Osteoblast (primary cell): ENCODE results near the gene DNMT3B. TPM values are rescaled to one million over a fixed set of nuclear protein-coding genes. Genes with fewer than 3 reads are reported as not detected.

Experiments used
- DNase-seq: peaks from one replicate; pipeline ENCODE4 v3.0.0; 2011; ENCODE audit warnings: low spot score, mixed read lengths; ENCODE audit not compliant: insufficient read length; ENCODE audit errors: missing footprints
- H2AFZ ChIP-seq: 2 replicates; pipeline ENCODE4 v1.6.0; 2011; ENCODE audit warnings: mild to moderate bottlenecking, low read length
- H3K27ac ChIP-seq: 2 replicates; pipeline ENCODE4 v1.5.1; 2011; ENCODE audit warnings: mild to moderate bottlenecking, low read depth, low read length, moderate library complexity
- H3K27me3 ChIP-seq: 2 replicates; pipeline ENCODE4 v1.6.0; 2012; ENCODE audit warnings: mild to moderate bottlenecking, control low read depth, inconsistent platforms, low read length, moderate library complexity; ENCODE audit not compliant: insufficient read depth
- H3K36me3 ChIP-seq: 2 replicates; pipeline ENCODE4 v1.5.1; 2011; ENCODE audit warnings: mild to moderate bottlenecking, low read length, control low read depth, moderate library complexity; ENCODE audit not compliant: insufficient read depth
- H3K4me1 ChIP-seq: 2 replicates; pipeline ENCODE4 v1.5.1; 2011; ENCODE audit warnings: mild to moderate bottlenecking, low read length, control low read depth, moderate library complexity; ENCODE audit not compliant: insufficient read depth
- H3K4me2 ChIP-seq: 2 replicates; pipeline ENCODE4 v1.6.0; 2011; ENCODE audit warnings: mild to moderate bottlenecking, low read length; ENCODE audit not compliant: insufficient read depth
- H3K4me3 ChIP-seq: fragments of 200-600 bp; sonication (generic); 3 replicates; pipeline ENCODE4 v1.5.1; 2012; ENCODE audit warnings: mild to moderate bottlenecking, low read length, inconsistent platforms; ENCODE audit not compliant: insufficient read depth
- H3K79me2 ChIP-seq: 2 replicates; pipeline ENCODE4 v1.6.0; 2012; ENCODE audit warnings: mild to moderate bottlenecking, low read length, control low read depth, inconsistent platforms; ENCODE audit not compliant: insufficient read depth
- H3K9me3 ChIP-seq: 2 replicates; pipeline ENCODE4 v1.5.1; 2011; ENCODE audit warnings: low read depth, low read length, control low read depth
- H4K20me1 ChIP-seq: 2 replicates; pipeline ENCODE4 v1.6.0; 2012; ENCODE audit warnings: mild to moderate bottlenecking, low read length, control low read depth; ENCODE audit not compliant: insufficient read depth
- total RNA-seq: library from RNA; depleted of rRNA; stranded (reverse); fragments of >200 nt; gene quantifications from 2 replicates; pipeline ENCODE4 v1.2.3, GENCODE V29; 2012
- TF ChIP-seq, protein P1 (sequence below): IDR thresholded peaks from 2 replicates; pipeline ENCODE4 v1.5.1; 2011; ENCODE audit warnings: mild to moderate bottlenecking, low read depth, low read length, moderate library complexity; ENCODE audit errors: extremely low read depth

The DNMT3B gene
- total RNA-seq, 1 donor: 2.5 TPM

DNA sequence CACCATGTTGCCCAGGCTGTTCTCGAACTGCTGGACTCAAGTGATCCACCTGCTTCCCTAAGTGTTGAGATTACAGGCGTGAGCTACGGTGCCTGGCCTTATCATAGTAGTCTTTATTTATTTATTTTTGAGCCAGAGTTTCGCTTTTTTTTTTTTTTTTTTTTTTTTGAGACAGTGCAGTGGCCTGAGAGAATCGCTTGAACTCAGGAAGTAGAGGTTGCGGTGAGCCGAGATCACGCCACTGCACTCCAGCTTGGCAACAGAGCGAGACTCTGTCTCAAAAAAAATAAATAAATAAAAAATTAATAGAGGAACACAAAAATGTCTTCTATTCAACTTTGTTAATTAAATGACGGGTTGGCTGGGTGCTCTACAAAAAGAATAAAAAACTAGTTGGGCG lies 70.5 kb downstream of the DNMT3B start:
- Histone ChIP-seq H3K36me3 (peaks cover 50% of the 10 kb centered on the region), H2AFZ (no peak overlapping the region), H3K79me2 (peaks cover 91% of the 10 kb centered on the region), H4K20me1 (peaks cover 41% of the 10 kb centered on the region), H3K27me3 (no peaks in the 10 kb centered on the region), H3K4me1 (peaks cover 28% of the 10 kb centered on the region), H3K4me2 (no peak overlapping the region), H3K9me3 (no peaks in the 10 kb centered on the region), H3K27ac (no peak overlapping the region), H3K4me3 (no peak overlapping the region)
- TF ChIP-seq, protein P1, sequence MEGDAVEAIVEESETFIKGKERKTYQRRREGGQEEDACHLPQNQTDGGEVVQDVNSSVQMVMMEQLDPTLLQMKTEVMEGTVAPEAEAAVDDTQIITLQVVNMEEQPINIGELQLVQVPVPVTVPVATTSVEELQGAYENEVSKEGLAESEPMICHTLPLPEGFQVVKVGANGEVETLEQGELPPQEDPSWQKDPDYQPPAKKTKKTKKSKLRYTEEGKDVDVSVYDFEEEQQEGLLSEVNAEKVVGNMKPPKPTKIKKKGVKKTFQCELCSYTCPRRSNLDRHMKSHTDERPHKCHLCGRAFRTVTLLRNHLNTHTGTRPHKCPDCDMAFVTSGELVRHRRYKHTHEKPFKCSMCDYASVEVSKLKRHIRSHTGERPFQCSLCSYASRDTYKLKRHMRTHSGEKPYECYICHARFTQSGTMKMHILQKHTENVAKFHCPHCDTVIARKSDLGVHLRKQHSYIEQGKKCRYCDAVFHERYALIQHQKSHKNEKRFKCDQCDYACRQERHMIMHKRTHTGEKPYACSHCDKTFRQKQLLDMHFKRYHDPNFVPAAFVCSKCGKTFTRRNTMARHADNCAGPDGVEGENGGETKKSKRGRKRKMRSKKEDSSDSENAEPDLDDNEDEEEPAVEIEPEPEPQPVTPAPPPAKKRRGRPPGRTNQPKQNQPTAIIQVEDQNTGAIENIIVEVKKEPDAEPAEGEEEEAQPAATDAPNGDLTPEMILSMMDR: no peak
- DNase-seq: no peak

- Histone ChIP-seq H3K4me3 (no peak overlapping the region), H2AFZ (no peak overlapping the region), H3K79me2 (peaks cover 89% of the 10 kb centered on the region), H3K27me3 (no peaks in the 10 kb centered on the region), H3K36me3 (peaks cover 54% of the 10 kb centered on the region), H3K9me3 (no peaks in the 10 kb centered on the region), H3K4me1 (peaks cover 5% of the 10 kb centered on the region), H4K20me1 (peaks cover 27% of the 10 kb centered on the region), H3K27ac (no peak overlapping the region), H3K4me2 (no peak overlapping the region)
- TF ChIP-seq, protein P1: no peak
- no peak for DNase-seq
Measured at GRCh38 chr20:32834972-32835371, 72.8 kb downstream of the DNMT3B start.

DNA sequence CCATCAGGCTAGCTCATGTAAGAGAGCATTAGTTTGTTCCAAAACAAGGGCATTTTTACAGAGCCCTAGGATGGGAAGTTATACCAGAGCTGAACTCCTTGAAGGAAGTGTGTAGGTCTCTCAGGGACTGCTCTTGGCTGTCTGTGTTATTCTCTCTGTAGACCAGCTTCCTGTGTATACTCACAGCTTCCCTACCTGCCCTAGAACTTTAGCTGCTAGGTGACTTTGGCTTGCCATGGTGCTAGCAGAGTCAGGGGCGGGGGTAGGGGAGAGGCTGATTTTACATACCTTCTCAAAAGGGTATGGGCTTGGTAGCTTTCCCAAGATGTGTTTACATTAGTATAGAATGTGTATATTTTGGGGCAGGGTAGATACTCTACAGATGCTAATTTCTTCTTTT lies 75.0 kb downstream of the DNMT3B start:
- Histone ChIP-seq H3K79me2 (peaks cover 84% of the 10 kb centered on the region), H3K4me3 (no peak overlapping the region), H3K9me3 (no peaks in the 10 kb centered on the region), H3K4me1 (no peaks in the 10 kb centered on the region), H4K20me1 (peaks cover 25% of the 10 kb centered on the region), H2AFZ (no peak overlapping the region), H3K27ac (no peak overlapping the region), H3K4me2 (no peak overlapping the region), H3K36me3 (peaks cover 65% of the 10 kb centered on the region), H3K27me3 (no peaks in the 10 kb centered on the region)
- TF ChIP-seq, protein P1: no peak
- no peak for DNase-seq

DNA sequence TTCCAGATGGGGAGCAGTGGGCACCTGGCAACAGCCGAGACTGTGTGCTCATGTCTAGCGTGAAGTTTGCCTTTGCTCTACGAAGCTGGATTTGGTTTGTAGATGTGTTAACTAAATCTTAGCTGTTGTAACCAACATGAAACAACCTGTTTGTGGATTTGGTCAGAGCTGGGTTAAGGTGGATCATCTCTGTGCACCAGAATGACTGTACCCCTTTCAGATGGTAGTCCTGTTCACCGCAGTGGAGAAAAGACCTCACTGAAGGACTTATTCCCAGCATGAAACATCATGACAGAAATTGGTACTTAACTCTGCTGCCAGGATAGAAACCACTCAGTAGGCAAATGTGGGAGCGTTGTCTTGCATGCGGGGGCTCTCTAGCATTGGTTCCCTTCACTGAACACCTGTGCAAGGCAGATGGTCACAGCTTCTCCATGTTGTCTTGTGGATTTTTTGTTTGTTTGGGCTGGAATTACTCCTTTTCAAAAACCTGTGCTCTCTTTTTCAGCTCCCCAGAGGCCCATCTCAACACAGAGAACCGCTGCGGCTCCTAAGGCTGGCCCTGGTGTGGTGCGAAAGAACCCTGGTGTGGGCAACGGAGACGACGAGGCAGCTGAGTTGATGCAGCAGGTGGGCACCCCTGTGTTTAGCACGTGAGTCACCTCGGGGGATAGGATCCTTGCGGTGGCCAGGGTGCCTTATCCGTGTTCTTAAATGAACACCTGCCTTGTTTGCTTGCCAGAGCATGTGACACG lies 77.2 kb downstream of the DNMT3B start:
- Histone ChIP-seq H2AFZ (no peak overlapping the region), H3K27me3 (no peaks in the 10 kb centered on the region), H4K20me1 (peaks cover 31% of the 10 kb centered on the region), H3K27ac (no peak overlapping the region), H3K4me1 (no peaks in the 10 kb centered on the region), H3K36me3 (peaks cover 66% of the 10 kb centered on the region), H3K4me2 (no peak overlapping the region), H3K79me2 (peaks cover 84% of the 10 kb centered on the region), H3K9me3 (no peaks in the 10 kb centered on the region), H3K4me3 (no peak overlapping the region)
- no peak for DNase-seq
- TF ChIP-seq, protein P1: no peak
